OCI-LY1 (cell line): ENCODE results near the gene OR2W1.

Source experiments
- CTCF ChIP-seq: fragments of 200-600 bp; sonication (generic), shearing (Covaris generic); IDR thresholded peaks from 2 replicates; pipeline ENCODE4 v1.5.1; 2017; ENCODE audit warnings: mild to moderate bottlenecking, antibody characterized with exemption, low read length, moderate library complexity, mixed read lengths
- EZH2 ChIP-seq: fragments of 200-600 bp; sonication (generic), shearing (Covaris generic); IDR thresholded peaks from 2 replicates; pipeline ENCODE4 v1.8.0; 2017; ENCODE audit warnings: borderline replicate concordance, mixed run types, mild to moderate bottlenecking, antibody characterized with exemption, low read length, moderate library complexity, mixed read lengths

- TF ChIP-seq CTCF (no peak), EZH2 (no peak)
These were observed 25.3 kb downstream of the OR2W1 start for GRCh38 chr6:29019629-29020028.
